Right atrium auricular region (tissue), 2 donors: ENCODE results near the gene PRKCI. TPM values are rescaled to one million over a fixed set of nuclear protein-coding genes. Genes with fewer than 3 reads are reported as not detected.

ENCODE experiments used
- DNase-seq: peaks from one replicate; pipeline ENCODE4 v3.0.0-alpha.2; 2019; ENCODE audit warnings: low spot score
- H3K27ac ChIP-seq, 2 donors: fragments of 200-600 bp; sonication (generic); 1 replicate in 1 of 2; 2 replicates in 1 of 2; pipeline ENCODE4 v1.5.1; 2016 to 2019
- H3K27me3 ChIP-seq, 2 donors: fragments of 200-600 bp; sonication (generic); one replicate each; pipeline versions ENCODE4 v1.5.1 to v1.6.0; 2017 to 2019
- H3K36me3 ChIP-seq: fragments of 200-600 bp; sonication (generic); one replicate; pipeline ENCODE4 v1.5.1; 2016
- H3K4me1 ChIP-seq, 2 donors: fragments of 200-600 bp; sonication (generic); one replicate each; pipeline versions ENCODE4 v1.5.1 to v1.6.0; 2017 to 2019
- H3K4me3 ChIP-seq, 2 donors: fragments of 200-600 bp; sonication (generic); 1 replicate in 1 of 2; 2 replicates in 1 of 2; pipeline ENCODE4 v1.5.1; 2017 to 2019; ENCODE audit warnings: mild to moderate bottlenecking in 1 of 2, moderate library complexity in 1 of 2
- H3K9me3 ChIP-seq, 2 donors: fragments of 200-600 bp; sonication (generic); one replicate each; pipeline ENCODE4 v1.5.1; 2019
- total RNA-seq, 2 donors: library from RNA; depleted of rRNA; stranded (reverse); fragments of >200 nt; gene quantifications; one replicate each; pipeline ENCODE4 v1.1.0, GENCODE V29; 2016
- TF ChIP-seq, protein P1 (sequence below), 2 donors: fragments of 200-600 bp; sonication (generic); IDR thresholded peaks; one replicate each; pipeline ENCODE4 v1.5.1; 2019; ENCODE audit warnings: antibody characterized with exemption in 2 of 2

PRKCI gene
- total RNA-seq, 2 donors from 2014 or later = 17.4 to 20.0 TPM

- Histone ChIP-seq H3K27me3 (no peaks in the 10 kb centered on the region), H3K27ac (no peak overlapping the region), H3K36me3 (peaks cover 4% of the 10 kb centered on the region), H3K4me1 (no peaks in the 10 kb centered on the region), H3K9me3 (no peaks in the 10 kb centered on the region), H3K4me3 (no peak overlapping the region)
- DNase-seq = no peak
- TF ChIP-seq, protein P1, sequence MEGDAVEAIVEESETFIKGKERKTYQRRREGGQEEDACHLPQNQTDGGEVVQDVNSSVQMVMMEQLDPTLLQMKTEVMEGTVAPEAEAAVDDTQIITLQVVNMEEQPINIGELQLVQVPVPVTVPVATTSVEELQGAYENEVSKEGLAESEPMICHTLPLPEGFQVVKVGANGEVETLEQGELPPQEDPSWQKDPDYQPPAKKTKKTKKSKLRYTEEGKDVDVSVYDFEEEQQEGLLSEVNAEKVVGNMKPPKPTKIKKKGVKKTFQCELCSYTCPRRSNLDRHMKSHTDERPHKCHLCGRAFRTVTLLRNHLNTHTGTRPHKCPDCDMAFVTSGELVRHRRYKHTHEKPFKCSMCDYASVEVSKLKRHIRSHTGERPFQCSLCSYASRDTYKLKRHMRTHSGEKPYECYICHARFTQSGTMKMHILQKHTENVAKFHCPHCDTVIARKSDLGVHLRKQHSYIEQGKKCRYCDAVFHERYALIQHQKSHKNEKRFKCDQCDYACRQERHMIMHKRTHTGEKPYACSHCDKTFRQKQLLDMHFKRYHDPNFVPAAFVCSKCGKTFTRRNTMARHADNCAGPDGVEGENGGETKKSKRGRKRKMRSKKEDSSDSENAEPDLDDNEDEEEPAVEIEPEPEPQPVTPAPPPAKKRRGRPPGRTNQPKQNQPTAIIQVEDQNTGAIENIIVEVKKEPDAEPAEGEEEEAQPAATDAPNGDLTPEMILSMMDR (IDR thresholded peaks at IDR 0.05) = no peak
Measured at GRCh38 chr3:170290194-170290593, 68.0 kb downstream of the PRKCI start.

DNA sequence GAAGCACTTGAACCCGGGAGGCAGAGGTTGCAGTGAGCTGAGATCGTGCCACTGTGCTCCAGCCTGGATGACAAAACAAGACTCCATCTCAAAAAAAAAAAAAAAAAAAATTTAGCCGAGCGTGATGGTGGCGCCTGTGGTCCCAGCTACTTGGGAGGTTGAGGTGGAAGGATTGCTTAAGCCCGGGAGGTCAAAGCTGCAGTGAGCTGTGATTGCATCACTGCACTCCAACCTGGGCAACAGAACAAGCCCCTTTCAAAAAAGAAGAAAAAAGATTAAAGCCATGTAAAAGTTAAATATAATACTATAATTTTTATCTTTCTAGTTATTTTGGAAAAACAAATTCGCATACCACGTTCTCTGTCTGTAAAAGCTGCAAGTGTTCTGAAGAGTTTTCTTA, 73.4 kb downstream of the PRKCI start:
- Histone ChIP-seq H3K9me3 (no peaks in the 10 kb centered on the region), H3K4me3 (no peak overlapping the region), H3K27ac (no peak overlapping the region), H3K27me3 (no peaks in the 10 kb centered on the region), H3K36me3 (peaks cover 18% of the 10 kb centered on the region), H3K4me1 (no peaks in the 10 kb centered on the region)
- DNase-seq = no peak
- TF ChIP-seq, protein P1 (IDR thresholded peaks at IDR 0.05) = no peak

DNA sequence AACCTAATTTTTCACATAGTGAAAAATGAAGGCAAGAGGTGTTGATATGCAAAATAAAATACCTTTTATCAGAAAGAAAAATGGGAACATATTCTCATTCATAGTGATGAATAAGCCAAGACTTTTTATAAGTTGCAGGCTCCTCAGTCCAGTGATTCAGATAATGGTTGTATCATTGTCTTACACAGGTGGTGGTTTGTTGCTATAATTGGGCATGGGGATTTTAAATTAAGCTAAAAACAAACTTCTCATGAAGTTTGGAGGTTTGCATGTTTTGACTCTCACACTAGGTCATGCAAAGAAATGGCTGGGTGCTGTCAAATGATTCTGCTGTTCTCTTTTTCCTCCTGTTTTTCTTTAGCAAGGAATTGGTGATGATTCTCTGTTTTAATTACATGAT, 74.5 kb downstream of the PRKCI start:
- Histone ChIP-seq H3K4me1 (peaks cover 0 to 6% of the 10 kb centered on the region in 2 donors), H3K36me3 (peaks cover 18% of the 10 kb centered on the region), H3K9me3 (no peaks in the 10 kb centered on the region), H3K27me3 (no peaks in the 10 kb centered on the region), H3K27ac (no peak overlapping the region), H3K4me3 (no peak overlapping the region)
- DNase-seq = no peak
- TF ChIP-seq, protein P1 (IDR thresholded peaks at IDR 0.05) = no peak

GRCh38 chr3:170301405-170301804, 79.2 kb downstream of the PRKCI start:
- no peak for DNase-seq
- TF ChIP-seq, protein P1 (IDR thresholded peaks at IDR 0.05) = no peak
- Histone ChIP-seq H3K4me1 (peaks cover 0 to 12% of the 10 kb centered on the region in 2 donors), H3K9me3 (no peaks in the 10 kb centered on the region), H3K4me3 (no peak overlapping the region), H3K27me3 (no peaks in the 10 kb centered on the region), H3K27ac (no peak overlapping the region), H3K36me3 (peaks cover 14% of the 10 kb centered on the region)

DNA sequence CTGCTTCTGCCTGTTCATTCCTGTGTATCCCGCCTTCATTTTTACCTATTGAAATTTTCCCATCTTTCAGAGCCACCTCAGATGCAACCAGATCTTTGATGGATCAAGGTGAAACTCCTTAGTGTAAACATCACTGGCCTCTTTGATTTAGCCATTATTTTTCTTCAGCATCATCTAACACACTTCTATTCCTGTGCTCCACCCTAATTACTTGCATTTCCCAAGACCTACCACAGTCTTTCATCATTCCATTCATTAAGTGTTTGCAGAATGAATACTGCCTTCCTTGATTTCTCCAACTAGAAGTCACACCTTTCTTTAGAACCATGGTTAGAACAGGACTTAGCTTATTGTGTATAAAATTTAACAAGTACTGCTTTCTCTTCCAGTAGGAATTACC, 79.8 kb downstream of the PRKCI start:
- H3K4me3 ChIP-seq = no peak overlapping the region
- peaks cover 12% of the 10 kb centered on the region for H3K36me3 ChIP-seq
- no peak overlapping the region for H3K27ac ChIP-seq
- no peaks in the 10 kb centered on the region for H3K9me3 ChIP-seq
- H3K27me3 ChIP-seq = no peaks in the 10 kb centered on the region
- no peak for DNase-seq
- peaks cover 0 to 12% of the 10 kb centered on the region in 2 donors for H3K4me1 ChIP-seq
- TF ChIP-seq, protein P1 (IDR thresholded peaks at IDR 0.05) = no peak

- peaks cover 0 to 15% of the 10 kb centered on the region in 2 donors for H3K4me1 ChIP-seq
- no peak overlapping the region for H3K27ac ChIP-seq
- DNase-seq = no peak
- H3K36me3 ChIP-seq = no peaks in the 10 kb centered on the region
- TF ChIP-seq, protein P1 (IDR thresholded peaks at IDR 0.05) = no peak
- H3K9me3 ChIP-seq = no peaks in the 10 kb centered on the region
- H3K4me3 ChIP-seq = no peak overlapping the region
- no peaks in the 10 kb centered on the region for H3K27me3 ChIP-seq
Measured at GRCh38 chr3:170306015-170306414, 83.8 kb downstream of the PRKCI start.
